GM18520 (cell line): Measurements from ENCODE around the gene CAB39.
A peak's percentile ranks its signal among the peaks of the same experiment; 100 is the strongest.

Experiments used
- ATAC-seq: cut with Tn5 transposase; IDR thresholded peaks from one replicate; pipeline ENCODE4 v1.9.1; 2021; ENCODE audit not compliant: unreplicated experiment

The CAB39 gene

DNA sequence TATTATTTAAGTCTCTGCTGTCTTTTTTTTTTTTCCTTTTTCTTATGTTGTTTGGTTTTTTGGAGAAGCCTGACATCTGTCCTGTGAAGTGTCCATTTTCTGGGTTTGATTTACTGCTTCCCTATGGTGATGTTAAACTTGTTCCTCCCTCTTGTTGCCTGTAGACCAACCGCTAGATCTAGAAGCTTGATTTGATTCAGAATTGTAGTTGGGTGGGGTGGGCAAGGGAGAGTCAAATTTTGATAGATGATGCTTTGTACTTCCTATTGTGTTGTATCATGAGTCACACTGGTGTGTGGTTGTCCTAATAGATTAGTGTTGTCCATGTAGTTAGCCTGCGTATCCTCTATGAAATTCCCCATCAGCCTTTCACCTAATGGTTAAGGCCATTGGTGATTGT lies 35.4 kb downstream of the CAB39 start:
- no peak for ATAC-seq

GRCh38 chr2:230749111-230749510 lies 36.5 kb downstream of the CAB39 start:
- ATAC-seq, result no peak

DNA sequence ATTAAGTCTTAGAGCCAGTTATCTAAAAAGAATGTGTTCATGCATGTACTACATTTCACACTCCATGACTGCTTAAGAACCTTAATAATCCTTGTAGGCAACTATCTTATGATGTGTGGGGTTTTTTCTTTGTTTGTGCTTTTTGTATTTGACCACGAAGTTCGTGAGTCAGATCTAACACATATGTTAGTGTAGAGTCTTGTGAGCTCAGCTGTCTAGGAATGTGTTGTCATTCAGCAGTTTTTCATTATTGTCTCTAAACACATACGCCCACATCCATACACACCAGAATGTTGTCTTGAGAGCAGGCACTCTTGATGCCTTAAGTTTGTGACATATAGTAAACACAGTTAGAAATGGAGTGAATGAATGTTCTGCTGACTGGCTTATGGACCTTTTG lies 38.4 kb downstream of the CAB39 start:
- peak; percentile 59 for ATAC-seq

DNA sequence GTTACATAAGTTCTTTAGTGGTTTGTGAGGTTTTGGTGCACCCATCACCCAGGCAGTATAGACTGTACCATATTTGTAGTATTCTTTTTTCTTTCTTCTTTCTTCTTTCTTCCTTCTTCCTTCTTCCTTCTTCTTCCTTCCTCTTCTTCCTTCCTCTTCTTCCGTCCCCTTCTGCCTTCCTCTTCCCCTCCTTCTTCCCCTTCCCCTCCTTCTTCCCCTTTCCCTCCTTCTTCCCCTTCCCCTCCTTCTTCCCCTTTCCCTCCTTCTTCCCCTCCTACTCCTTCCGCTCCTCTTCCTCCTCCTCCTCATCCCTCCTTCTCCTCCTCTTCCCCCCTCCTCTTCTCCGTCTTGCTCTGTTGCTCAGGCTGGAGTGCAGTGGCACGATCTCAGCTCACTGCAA lies 41.6 kb downstream of the CAB39 start:
- no peak for ATAC-seq

- no peak for ATAC-seq
These were observed 44.8 kb downstream of the CAB39 start for GRCh38 chr2:230757476-230757875.

DNA sequence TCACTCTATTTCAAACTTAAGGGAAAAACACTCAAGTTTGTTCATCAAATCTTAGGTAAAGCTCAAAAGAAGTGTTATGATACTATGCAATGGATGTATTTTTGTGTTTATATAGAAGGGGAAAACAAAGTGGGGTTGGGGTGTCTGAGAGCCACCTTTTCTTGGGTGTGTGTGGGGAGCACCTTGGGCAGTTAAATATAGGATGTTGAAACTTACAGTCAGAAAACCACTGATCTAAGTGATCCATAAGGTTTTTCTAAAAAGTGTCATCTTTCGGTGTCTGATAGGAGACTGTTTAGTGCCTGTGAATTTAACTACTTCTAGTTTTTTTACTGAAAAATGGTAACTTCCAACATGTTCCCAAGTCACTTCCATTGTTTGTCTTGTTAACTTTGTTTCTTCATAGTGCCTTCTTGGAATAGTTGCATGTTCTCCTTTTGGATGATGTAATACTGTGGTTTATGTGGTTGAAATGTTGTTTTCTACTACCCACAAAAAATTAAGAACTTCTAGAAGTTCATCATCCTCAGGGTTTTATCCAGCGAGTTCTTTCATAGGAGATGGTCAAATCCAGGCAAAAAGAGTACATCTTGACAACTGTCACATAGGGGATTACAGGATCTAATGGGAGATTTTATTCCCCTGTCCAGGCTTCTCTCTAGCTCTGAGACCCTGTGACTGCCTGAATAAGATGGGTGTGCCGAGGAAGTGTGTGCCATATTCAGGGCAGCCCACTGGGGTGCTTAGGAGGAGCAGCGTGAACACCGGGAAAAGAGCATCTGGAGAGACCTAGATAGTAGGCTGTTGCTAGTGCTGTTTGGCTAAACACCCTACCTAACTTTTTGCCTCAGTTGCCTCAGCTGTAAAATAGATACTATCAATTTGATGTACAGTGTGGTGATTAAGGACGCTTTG lies 46.2 kb downstream of the CAB39 start:
- ATAC-seq, result no peak

- ATAC-seq, result no peak
These were observed 47.0 kb downstream of the CAB39 start for GRCh38 chr2:230759481-230760167.

- ATAC-seq, result no peak
These were observed 49.1 kb downstream of the CAB39 start for GRCh38 chr2:230761704-230762103.

GRCh38 chr2:230762317-230762896 lies 49.8 kb downstream of the CAB39 start:
- ATAC-seq, result peak; percentile 37

DNA sequence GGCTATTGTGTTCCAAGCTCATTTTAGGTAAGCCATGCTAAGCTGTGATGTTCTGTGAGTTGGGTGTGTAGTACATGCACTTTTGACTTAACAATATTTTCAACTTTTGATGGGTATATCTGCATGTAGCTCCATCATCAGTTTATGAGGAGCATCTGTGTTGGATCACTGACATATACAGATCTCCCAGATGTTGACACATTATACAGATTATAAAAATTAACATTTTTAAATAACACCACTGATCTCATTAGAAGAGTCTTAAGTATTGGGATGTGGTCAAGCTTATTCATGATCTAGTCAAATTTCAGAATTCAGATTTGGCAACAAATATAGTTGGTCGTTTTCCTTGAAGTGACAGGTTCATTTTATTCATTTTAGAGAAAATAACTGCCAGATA lies 51.7 kb downstream of the CAB39 start:
- ATAC-seq, result no peak

GRCh38 chr2:230765611-230766300 lies 53.1 kb downstream of the CAB39 start:
- ATAC-seq, result no peak

DNA sequence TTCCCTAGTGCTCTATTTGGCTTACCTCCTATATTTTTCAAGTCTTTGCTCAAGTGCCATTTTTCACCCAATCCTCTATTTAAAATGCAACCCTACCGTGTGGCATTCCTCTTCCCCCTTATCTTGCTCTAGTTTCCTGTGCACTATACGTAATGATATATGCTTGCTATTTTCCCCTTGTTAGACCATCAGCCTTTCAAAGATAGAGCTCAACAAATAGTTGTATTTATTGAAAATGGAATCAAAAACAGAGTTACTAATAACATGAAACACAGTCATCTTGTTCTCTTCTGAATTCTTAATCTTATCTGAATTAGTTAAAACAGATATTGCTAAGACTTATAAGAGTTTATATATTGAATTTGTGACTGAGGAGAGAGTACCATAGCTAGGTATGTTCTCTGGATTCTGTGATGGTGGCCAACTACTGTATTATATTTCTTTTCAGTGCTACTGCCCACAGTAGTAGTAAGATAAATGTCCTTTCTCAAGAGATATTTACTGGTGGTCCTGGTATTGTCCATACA lies 55.3 kb downstream of the CAB39 start:
- no peak for ATAC-seq

GRCh38 chr2:230770804-230771203 lies 58.2 kb downstream of the CAB39 start:
- ATAC-seq, result no peak

GRCh38 chr2:230772156-230772555 lies 59.5 kb downstream of the CAB39 start:
- ATAC-seq, result no peak

- ATAC-seq, result no peak
These were observed 60.6 kb downstream of the CAB39 start for GRCh38 chr2:230773039-230773773.

DNA sequence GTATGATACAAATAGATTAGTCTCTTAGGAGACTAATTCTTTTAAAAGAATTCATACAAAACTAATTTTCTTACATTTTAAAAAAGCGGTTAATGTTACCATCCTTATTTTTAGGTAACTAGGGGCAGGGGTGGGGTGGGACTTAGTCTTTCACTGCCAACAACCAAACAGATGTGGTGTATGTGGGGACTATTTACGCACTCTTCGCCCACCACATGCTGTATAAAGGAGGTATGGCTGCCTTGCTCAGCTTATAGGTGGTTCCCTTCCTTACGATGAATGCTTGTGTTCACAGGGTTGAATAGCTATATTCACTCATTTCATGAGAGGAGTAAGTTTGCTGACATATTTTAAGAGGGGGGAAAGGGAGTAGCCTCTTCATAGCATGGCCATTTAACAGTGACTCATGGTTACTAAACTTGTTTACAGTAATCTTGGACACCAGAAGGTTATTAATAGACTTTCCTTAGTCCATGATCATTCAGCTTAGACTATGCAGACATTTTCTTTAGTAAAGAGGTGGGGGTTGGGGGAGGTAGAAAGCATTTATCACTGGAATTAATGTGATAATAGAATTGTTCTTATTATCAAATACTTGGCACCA lies 61.8 kb downstream of the CAB39 start:
- ATAC-seq, result no peak

DNA sequence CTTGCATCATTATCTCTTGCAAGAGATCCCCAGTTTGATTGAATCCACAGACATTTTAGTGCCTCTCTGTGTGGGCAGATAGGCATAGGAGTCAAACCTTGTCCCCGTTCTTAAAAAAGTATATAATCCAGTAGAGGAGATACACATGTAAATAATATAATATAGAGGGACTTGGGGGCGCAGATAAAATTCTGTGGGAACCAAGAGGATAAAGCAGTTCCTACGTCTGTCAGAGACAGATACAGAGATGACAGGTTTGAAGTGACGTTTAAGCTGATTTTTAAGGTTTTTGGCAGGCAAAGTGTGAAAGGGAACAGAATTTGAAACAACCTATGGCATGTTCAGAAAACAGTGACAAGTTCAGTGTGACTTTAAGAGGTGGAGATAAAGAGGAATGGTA lies 63.1 kb downstream of the CAB39 start:
- ATAC-seq, result no peak

DNA sequence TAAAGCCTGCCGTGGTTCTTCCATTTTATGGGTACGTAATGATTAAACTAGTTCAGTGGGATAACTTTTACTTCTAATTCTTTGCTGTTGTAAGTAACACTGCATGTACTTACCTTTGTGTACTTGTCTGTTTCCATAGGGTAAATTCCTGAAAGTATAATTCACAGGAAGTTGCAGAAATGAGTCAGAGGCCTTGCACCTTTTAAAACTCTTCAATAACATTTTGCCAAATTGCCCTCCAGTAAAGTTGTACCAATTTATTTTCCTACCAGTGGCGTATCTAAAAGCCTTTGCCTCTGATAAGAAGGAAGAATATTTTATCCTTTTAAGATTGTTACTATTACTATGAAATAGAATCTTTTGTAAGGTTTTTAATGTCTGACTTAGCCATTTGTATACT lies 65.1 kb downstream of the CAB39 start:
- ATAC-seq, result no peak

DNA sequence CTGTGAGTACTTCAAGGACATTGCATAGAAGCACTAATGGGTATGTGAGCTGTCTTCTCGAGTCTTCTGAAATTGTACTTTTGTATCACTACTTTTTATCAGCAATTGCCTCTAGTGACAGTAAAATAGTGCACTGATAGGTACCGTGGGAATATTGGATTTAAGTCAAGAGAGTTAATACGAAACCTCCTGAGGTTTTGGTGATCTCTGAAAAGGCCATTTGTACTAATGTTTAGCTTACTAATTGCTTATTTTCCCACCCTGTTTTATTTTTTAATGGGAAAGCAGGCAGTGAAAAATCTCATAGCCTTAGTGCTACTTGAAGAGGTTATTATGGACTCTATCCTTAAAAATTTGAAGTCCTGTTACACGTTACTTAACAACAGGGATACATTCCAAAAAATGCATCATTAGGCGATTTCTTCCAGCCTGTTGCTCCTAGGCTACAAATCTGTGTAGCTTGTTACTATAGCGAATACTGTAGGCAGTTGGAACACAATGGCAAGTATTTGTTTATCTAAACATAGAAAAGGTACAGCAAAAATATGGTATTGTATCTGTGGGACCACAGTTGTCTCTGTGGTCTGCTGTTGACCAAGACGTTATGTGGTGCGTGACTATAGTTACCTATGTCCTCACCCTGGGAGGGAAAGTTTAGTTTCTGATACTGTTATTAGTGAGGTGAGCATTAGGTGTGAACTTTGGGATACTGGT lies 65.9 kb downstream of the CAB39 start:
- ATAC-seq, result peak; percentile 41
